Measurements from ENCODE around the gene UST. TPM values are rescaled to one million over a fixed set of nuclear protein-coding genes. Genes with fewer than 3 reads are reported as not detected.
A peak's percentile ranks its signal among the peaks of the same experiment; 100 is the strongest.

UST gene
- total RNA-seq, 1 experiment from 2014 or later: 32.1 TPM

- no peak overlapping the region for H3K4me3 Mint-ChIP-seq
Observed at GRCh38 chr6:148989585-148989984, 242.8 kb downstream of the UST start.

More at GRCh38 chr6:148989585-148989984, 242.8 kb downstream of the UST start:
- H3K27ac Mint-ChIP-seq: peak overlapping the region; percentile 42
- TF ChIP-seq, protein P1, sequence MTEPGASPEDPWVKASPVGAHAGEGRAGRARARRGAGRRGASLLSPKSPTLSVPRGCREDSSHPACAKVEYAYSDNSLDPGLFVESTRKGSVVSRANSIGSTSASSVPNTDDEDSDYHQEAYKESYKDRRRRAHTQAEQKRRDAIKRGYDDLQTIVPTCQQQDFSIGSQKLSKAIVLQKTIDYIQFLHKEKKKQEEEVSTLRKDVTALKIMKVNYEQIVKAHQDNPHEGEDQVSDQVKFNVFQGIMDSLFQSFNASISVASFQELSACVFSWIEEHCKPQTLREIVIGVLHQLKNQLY (CRISPR knock-in tag; IDR thresholded peaks at IDR 0.05): no peak
- TF ChIP-seq ZNF671 (CRISPR knock-in tag; IDR thresholded peaks at IDR 0.05) (no peak), ATF6 (CRISPR knock-in tag; IDR thresholded peaks at IDR 0.05) (no peak), OVOL2 (CRISPR knock-in tag; IDR thresholded peaks at IDR 0.05; ENCODE audit: borderline replicate concordance) (no peak), E2F4 (CRISPR knock-in tag; IDR thresholded peaks at IDR 0.05; ENCODE audit: borderline replicate concordance, low read depth) (no peak), NR1H2 (CRISPR knock-in tag; IDR thresholded peaks at IDR 0.05) (no peak), PRDM15 (CRISPR knock-in tag; IDR thresholded peaks at IDR 0.05) (no peak), FOXJ3 (CRISPR knock-in tag; IDR thresholded peaks at IDR 0.05; ENCODE audit: borderline replicate concordance) (no peak), ATF2 (CRISPR knock-in tag; IDR thresholded peaks at IDR 0.05; ENCODE audit: borderline replicate concordance, low read depth) (no peak), NFATC4 (CRISPR knock-in tag; IDR thresholded peaks at IDR 0.05) (no peak), FOXP1 (CRISPR knock-in tag; IDR thresholded peaks at IDR 0.05; ENCODE audit: borderline replicate concordance) (no peak), ZNF263 (CRISPR knock-in tag; IDR thresholded peaks at IDR 0.05; ENCODE audit: low read depth) (no peak), PRRX2 (CRISPR knock-in tag; IDR thresholded peaks at IDR 0.05) (no peak), ZNF138 (CRISPR knock-in tag; conservative IDR thresholded peaks at IDR 0.05) (no peak), AFF4 (CRISPR knock-in tag; IDR thresholded peaks at IDR 0.05; ENCODE audit: borderline replicate concordance) (no peak), GTF2I (CRISPR knock-in tag; conservative IDR thresholded peaks at IDR 0.05) (no peak), RELA (CRISPR knock-in tag; IDR thresholded peaks at IDR 0.05; ENCODE audit: borderline replicate concordance) (no peak), NR3C1 (CRISPR knock-in tag; conservative IDR thresholded peaks at IDR 0.05; ENCODE audit: low read depth) (no peak), NFYB (CRISPR knock-in tag; conservative IDR thresholded peaks at IDR 0.05; ENCODE audit: low read depth) (no peak)
- TF ChIP-seq, protein P2, sequence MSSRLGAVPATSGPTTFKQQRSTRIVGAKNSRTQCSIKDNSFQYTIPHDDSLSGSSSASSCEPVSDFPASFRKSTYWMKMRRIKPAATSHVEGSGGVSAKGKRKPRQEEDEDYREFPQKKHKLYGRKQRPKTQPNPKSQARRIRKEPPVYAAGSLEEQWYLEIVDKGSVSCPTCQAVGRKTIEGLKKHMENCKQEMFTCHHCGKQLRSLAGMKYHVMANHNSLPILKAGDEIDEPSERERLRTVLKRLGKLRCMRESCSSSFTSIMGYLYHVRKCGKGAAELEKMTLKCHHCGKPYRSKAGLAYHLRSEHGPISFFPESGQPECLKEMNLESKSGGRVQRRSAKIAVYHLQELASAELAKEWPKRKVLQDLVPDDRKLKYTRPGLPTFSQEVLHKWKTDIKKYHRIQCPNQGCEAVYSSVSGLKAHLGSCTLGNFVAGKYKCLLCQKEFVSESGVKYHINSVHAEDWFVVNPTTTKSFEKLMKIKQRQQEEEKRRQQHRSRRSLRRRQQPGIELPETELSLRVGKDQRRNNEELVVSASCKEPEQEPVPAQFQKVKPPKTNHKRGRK (CRISPR knock-in tag; IDR thresholded peaks at IDR 0.05; ENCODE audit: borderline replicate concordance): no peak
- H3K9me3 Mint-ChIP-seq: peaks cover 15% of the 10 kb centered on the region
- no peak for DNase-seq (ENCODE audit: low spot score)
- ATAC-seq: peak; percentile 76
- CTCF ChIA-PET: interaction anchor here (1.6 kb wide), 1 partner anchor 17 kb away, joined by 5 read pairs; no protein-coding TSS in a partner anchor
- peaks cover 53% of the 10 kb centered on the region for H3K4me1 Mint-ChIP-seq
- H3K27me3 Mint-ChIP-seq (ENCODE audit: low read depth): no peaks in the 10 kb centered on the region
- POLR2A ChIA-PET: no interaction called here
- H3K36me3 Mint-ChIP-seq: peaks cover 57% of the 10 kb centered on the region

Measured in WTC11 (cell line).